HepG2 (cell line): Measurements from ENCODE around the gene SERPINE3. TPM values are rescaled to one million over a fixed set of nuclear protein-coding genes. Genes with fewer than 3 reads are reported as not detected.

Experiments
- microRNA-seq: library from miRNA; unstranded; fragments of <30 nt; microRNA quantifications from one replicate; pipeline ENCODE4, GENCODE V29; 2020
- polyA plus RNA-seq, 8 experiments: library from polyadenylated mRNA; depleted of rRNA in 3 of 8; stranded (reverse) in 7 of 8; unstranded in 1 of 8; fragments of >200 nt; fragmentation: Illumina TruSeq in 4 of 8; extraction: Trizol in 4 of 8; gene quantifications; 2 replicates each; pipeline versions ENCODE4 v1.2.1 to v1.2.3, GENCODE V29; 2011 to 2016; ENCODE audit warnings: low read depth in 4 of 8, missing spikeins in 1 of 8, mixed read lengths in 1 of 8; ENCODE audit not compliant: insufficient read depth in 1 of 8
- small RNA-seq, 3 experiments: library from RNA; depleted of rRNA; stranded (forward); fragments of <200 nt; gene quantifications; one replicate each; pipeline ENCODE3, GENCODE V24; 2012; ENCODE audit warnings: low read depth in 2 of 3, low replicate concordance in 1 of 3; ENCODE audit not compliant: insufficient read length in 3 of 3, insufficient read depth in 2 of 3
- total RNA-seq, 5 experiments: library from RNA; depleted of rRNA; stranded (reverse); fragments of >200 nt; fragmentation: Illumina TruSeq; extraction: Trizol; gene quantifications; 2 replicates each; pipeline ENCODE4 v1.2.3, GENCODE V29; 2016; ENCODE audit warnings: low read depth in 1 of 5

Gene SERPINE3
- total and polyA plus RNA-seq, 2 of the 13 experiments (the other 11 are each of a cell fraction or from before 2014, with no cell fraction given), result not detected

Small RNA genes lying within 50 kb of the gene (microRNA-seq; reads per million reads assigned to microRNA genes)
- gene MIR5693, result not detected

Small RNA genes lying within 50 kb of the gene (small RNA-seq; reads per million reads assigned to genes)
- gene MIR5693, result 0 reads per million in 3 experiments

Other genes starting within 250 kb of the SERPINE3 start
- gene C13orf42, start 228.4 kb upstream of the SERPINE3 start, total RNA-seq (2016; rRNA removed; fragmentation: Illumina TruSeq; extraction: Trizol), result not detected in 2 replicates
- not detected in 2 replicates for gene C13orf42, start 228.4 kb upstream of the SERPINE3 start, polyA plus RNA-seq (2011; rRNA removed)
- gene FAM124A, start 117.3 kb upstream of the SERPINE3 start, total RNA-seq (2016; rRNA removed; fragmentation: Illumina TruSeq; extraction: Trizol), result not detected in 2 replicates
- not detected in 2 replicates for gene FAM124A, start 117.3 kb upstream of the SERPINE3 start, polyA plus RNA-seq (2011; rRNA removed)
- gene INTS6, start 113.3 kb downstream of the SERPINE3 start, total RNA-seq (2016; rRNA removed; fragmentation: Illumina TruSeq; extraction: Trizol), result 38.4 and 40.3 TPM in 2 replicates
- gene INTS6, start 113.3 kb downstream of the SERPINE3 start, polyA plus RNA-seq (2011; rRNA removed), result 27.9 and 28.0 TPM in 2 replicates
- 16.4 and 22.6 TPM in 2 replicates for gene WDFY2, start 244.8 kb downstream of the SERPINE3 start, total RNA-seq (2016; rRNA removed; fragmentation: Illumina TruSeq; extraction: Trizol)
- 27.0 and 27.5 TPM in 2 replicates for gene WDFY2, start 244.8 kb downstream of the SERPINE3 start, polyA plus RNA-seq (2011; rRNA removed)